DOHH2 (cell line): ENCODE results near the gene DNAJC16.
A peak's percentile ranks its signal among the peaks of the same experiment; 100 is the strongest.

Experiments used
- H3F3A ChIP-seq: fragments of 200-600 bp; sonication (generic), shearing (Covaris generic); 2 replicates; pipeline ENCODE4 v1.6.0; 2016; ENCODE audit warnings: antibody characterized with exemption, mild to moderate bottlenecking; ENCODE audit not compliant: control insufficient read depth, insufficient read depth
- H3K27ac ChIP-seq: fragments of 200-600 bp; sonication (generic); 2 replicates; pipeline ENCODE4 v1.5.1; 2014; ENCODE audit warnings: low read depth, mild to moderate bottlenecking, low read length, moderate library complexity
- H3K27me3 ChIP-seq: fragments of 200-600 bp; sonication (generic); 2 replicates; pipeline ENCODE4 v1.6.1; 2014; ENCODE audit warnings: mild to moderate bottlenecking, low read length, mixed read lengths; ENCODE audit not compliant: control insufficient read depth
- H3K36me3 ChIP-seq: fragments of 200-600 bp; sonication (generic); 2 replicates; pipeline ENCODE4 v1.6.1; 2014; ENCODE audit warnings: mild to moderate bottlenecking, low read length, moderate library complexity, mixed read lengths; ENCODE audit not compliant: control insufficient read depth
- H3K4me1 ChIP-seq: fragments of 200-600 bp; sonication (generic); 2 replicates; pipeline ENCODE4 v1.6.1; 2014; ENCODE audit warnings: mild to moderate bottlenecking, low read length, mixed read lengths; ENCODE audit not compliant: control insufficient read depth
- H3K4me2 ChIP-seq: fragments of 200-600 bp; sonication (generic); 2 replicates; pipeline ENCODE4 v1.6.0; 2014; ENCODE audit warnings: mild to moderate bottlenecking, low read length, moderate library complexity
- H3K4me3 ChIP-seq: fragments of 200-600 bp; sonication (generic); 2 replicates; pipeline ENCODE4 v1.5.1; 2014; ENCODE audit warnings: mild to moderate bottlenecking, low read length, mixed read lengths
- H3K79me2 ChIP-seq: fragments of 200-600 bp; sonication (generic); 2 replicates; pipeline ENCODE4 v1.6.1; 2014; ENCODE audit warnings: mild to moderate bottlenecking, low read length, mixed read lengths; ENCODE audit not compliant: control insufficient read depth
- H3K9me2 ChIP-seq: fragments of 200-600 bp; sonication (generic); replicated peaks from 2 replicates; pipeline ENCODE4 v1.6.1; 2014; ENCODE audit warnings: mild to moderate bottlenecking, low read length, mixed read lengths; ENCODE audit not compliant: control insufficient read depth
- H3K9me3 ChIP-seq: fragments of 200-600 bp; sonication (generic); 2 replicates; pipeline ENCODE4 v1.6.1; 2014; ENCODE audit warnings: antibody characterized with exemption, low read length, mixed read lengths; ENCODE audit not compliant: control insufficient read depth, insufficient read depth
- H4K20me1 ChIP-seq: fragments of 200-600 bp; sonication (generic); 2 replicates; pipeline ENCODE4 v1.6.0; 2014; ENCODE audit warnings: low read depth, mild to moderate bottlenecking, antibody characterized with exemption, low read length, moderate library complexity; ENCODE audit not compliant: control insufficient read depth, insufficient read depth
- CTCF ChIP-seq: fragments of 200-600 bp; sonication (generic); IDR thresholded peaks from one replicate; pipeline ENCODE4 v1.5.1; 2014; ENCODE audit warnings: antibody characterized with exemption, mild to moderate bottlenecking, low read depth, low read length; ENCODE audit not compliant: poor library complexity, severe bottlenecking
- EZH2phosphoT487 ChIP-seq: fragments of 200-600 bp; sonication (generic); IDR thresholded peaks from 2 replicates; pipeline ENCODE4 v1.6.1; 2017; ENCODE audit warnings: borderline replicate concordance, mild to moderate bottlenecking, antibody characterized with exemption, low read length, moderate library complexity, mixed read lengths

Gene DNAJC16

GRCh38 chr1:15506831-15507230 lies 19.8 kb upstream of the DNAJC16 start:
- Histone ChIP-seq H3K27me3 (no peaks in the 10 kb centered on the region), H3K4me3 (no peak overlapping the region), H3K36me3 (no peaks in the 10 kb centered on the region), H3F3A (no peaks in the 10 kb centered on the region), H3K4me2 (no peak overlapping the region), H3K9me3 (no peaks in the 10 kb centered on the region), H3K4me1 (peaks cover 15% of the 10 kb centered on the region), H3K79me2 (no peaks in the 10 kb centered on the region), H4K20me1 (no peaks in the 10 kb centered on the region), H3K9me2 (no peaks in the 10 kb centered on the region), H3K27ac (no peak overlapping the region)
- no peak for TF ChIP-seq CTCF

GRCh38 chr1:15507278-15507677 lies 19.4 kb upstream of the DNAJC16 start:
- no peak overlapping the region for H3K27ac ChIP-seq
- no peaks in the 10 kb centered on the region for H3K27me3 ChIP-seq
- no peak for TF ChIP-seq CTCF
- no peak for TF ChIP-seq EZH2phosphoT487
- H3K9me2 ChIP-seq, result no peaks in the 10 kb centered on the region
- H4K20me1 ChIP-seq, result no peaks in the 10 kb centered on the region
- H3K4me2 ChIP-seq, result no peak overlapping the region
- H3F3A ChIP-seq, result no peaks in the 10 kb centered on the region
- no peaks in the 10 kb centered on the region for H3K79me2 ChIP-seq
- H3K9me3 ChIP-seq, result no peaks in the 10 kb centered on the region
- no peak overlapping the region for H3K4me3 ChIP-seq
- H3K36me3 ChIP-seq, result no peaks in the 10 kb centered on the region
- H3K4me1 ChIP-seq, result peaks cover 15% of the 10 kb centered on the region

DNA sequence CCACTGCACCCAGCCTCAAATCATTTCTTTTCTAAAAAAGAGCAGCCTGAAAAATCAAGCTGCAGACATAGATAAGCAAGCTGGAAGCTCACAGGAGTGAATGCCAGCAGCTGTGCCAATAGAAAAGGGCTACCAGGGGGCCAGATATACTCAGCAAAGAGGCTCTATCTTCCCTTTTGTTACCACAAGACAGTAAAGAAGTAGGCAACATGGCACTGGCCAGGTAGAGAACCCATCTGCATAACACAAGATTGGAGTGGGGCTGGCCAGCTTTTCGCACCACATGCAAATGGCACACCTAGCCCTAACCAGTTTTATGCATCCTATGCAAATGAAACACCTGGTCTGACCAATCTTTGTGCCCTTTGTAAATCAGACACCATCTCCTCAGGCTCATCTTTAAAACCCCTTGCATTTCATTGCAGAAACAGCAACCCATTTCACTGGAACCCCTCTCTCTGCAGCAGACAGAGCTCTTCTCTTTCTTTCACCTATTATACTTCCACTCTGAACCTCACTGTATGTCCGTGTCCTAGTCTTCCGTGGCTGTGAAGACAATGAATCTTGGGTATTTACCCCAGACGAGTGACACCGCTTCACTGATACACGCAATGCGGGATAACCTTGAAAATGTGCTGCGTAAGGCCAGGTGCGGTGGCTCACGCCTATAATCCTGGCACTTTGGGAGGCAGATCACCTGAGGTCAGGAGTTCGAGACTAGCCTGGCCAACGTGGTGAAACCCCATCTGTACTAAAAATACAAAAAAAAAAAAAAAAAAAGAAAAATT lies 17.8 kb upstream of the DNAJC16 start:
- no peaks in the 10 kb centered on the region for H3K36me3 ChIP-seq
- peak overlapping the region; percentile 14; the same call in 1 of the 2 replicates for H3K4me2 ChIP-seq
- no peaks in the 10 kb centered on the region for H3K79me2 ChIP-seq
- no peaks in the 10 kb centered on the region for H3K9me3 ChIP-seq
- H4K20me1 ChIP-seq, result no peaks in the 10 kb centered on the region
- TF ChIP-seq CTCF, result no peak
- H3K9me2 ChIP-seq, result no peaks in the 10 kb centered on the region
- no peak overlapping the region for H3K4me3 ChIP-seq
- peaks cover 15% of the 10 kb centered on the region for H3K4me1 ChIP-seq
- no peaks in the 10 kb centered on the region for H3F3A ChIP-seq
- no peaks in the 10 kb centered on the region for H3K27me3 ChIP-seq
- no peak overlapping the region for H3K27ac ChIP-seq
